Stimulated activated CD4-positive, alpha-beta T cell treated with anti-CD3 and anti-CD28 coated beads, Interleukin-15, amount 100 ng/mL, for 24 hours (primary cell): ENCODE results near the gene MTCH1.
"Not testable (repeated sequence)": the region's sequence is repeated elsewhere in the genome, so short reads cannot be mapped to it uniquely, and the experiment has no call there.

Source experiments
- DNase-seq: peaks from one replicate; pipeline ENCODE4 v3.0.0-alpha.2; 2020

The MTCH1 gene

GRCh38 chr6:36947570-36948351 lies 38.2 kb downstream of the MTCH1 start:
- no peak for DNase-seq

GRCh38 chr6:36946526-36946925 lies 39.5 kb downstream of the MTCH1 start:
- no peak for DNase-seq

GRCh38 chr6:36945301-36945700 lies 40.7 kb downstream of the MTCH1 start:
- no peak for DNase-seq

GRCh38 chr6:36944650-36945049 lies 41.3 kb downstream of the MTCH1 start:
- DNase-seq = no peak

GRCh38 chr6:36942329-36942728 lies 43.7 kb downstream of the MTCH1 start:
- not testable (repeated sequence) for DNase-seq

GRCh38 chr6:36941561-36941960 lies 44.4 kb downstream of the MTCH1 start:
- DNase-seq = not testable (repeated sequence)

- no peak for DNase-seq
These were observed 46.0 kb downstream of the MTCH1 start for GRCh38 chr6:36940027-36940426.

- not testable (repeated sequence) for DNase-seq
These were observed 47.0 kb downstream of the MTCH1 start for GRCh38 chr6:36939005-36939404.

GRCh38 chr6:36938536-36938935 lies 47.5 kb downstream of the MTCH1 start:
- DNase-seq = no peak

- DNase-seq = no peak
These were observed 48.1 kb downstream of the MTCH1 start for GRCh38 chr6:36937896-36938295.

GRCh38 chr6:36936824-36937223 lies 49.2 kb downstream of the MTCH1 start:
- DNase-seq = no peak

- no peak for DNase-seq
These were observed 51.1 kb downstream of the MTCH1 start for GRCh38 chr6:36934901-36935300.

- no peak for DNase-seq
These were observed 52.5 kb downstream of the MTCH1 start for GRCh38 chr6:36933519-36933918.

GRCh38 chr6:36933102-36933501 lies 52.9 kb downstream of the MTCH1 start:
- DNase-seq = no peak

GRCh38 chr6:36930483-36930882 lies 55.5 kb downstream of the MTCH1 start:
- no peak for DNase-seq

- DNase-seq = no peak
These were observed 56.4 kb downstream of the MTCH1 start for GRCh38 chr6:36929607-36930006.

GRCh38 chr6:36929152-36929551 lies 56.8 kb downstream of the MTCH1 start:
- DNase-seq = no peak

GRCh38 chr6:36928547-36928918 lies 57.5 kb downstream of the MTCH1 start:
- DNase-seq = no peak

GRCh38 chr6:36927691-36928546 lies 58.1 kb downstream of the MTCH1 start:
- DNase-seq = no peak

GRCh38 chr6:36926708-36927513 lies 59.1 kb downstream of the MTCH1 start:
- DNase-seq = no peak

- DNase-seq = no peak
These were observed 60.2 kb downstream of the MTCH1 start for GRCh38 chr6:36925809-36926208.

GRCh38 chr6:36924778-36925374 lies 61.1 kb downstream of the MTCH1 start:
- DNase-seq = no peak

- DNase-seq = no peak
These were observed 61.9 kb downstream of the MTCH1 start for GRCh38 chr6:36924131-36924530.
